ENCODE data around the gene ZNF845. TPM values are rescaled to one million over a fixed set of nuclear protein-coding genes. Genes with fewer than 3 reads are reported as not detected.

Gene ZNF845
- total RNA-seq (2012; rRNA removed), result 9.5 and 13.1 TPM in 2 replicates
- 0.79 and 1.2 TPM in 2 replicates for polyA plus RNA-seq (2012; rRNA removed)
- polyA plus RNA-seq (2012; cell fraction: cytosol; rRNA removed), result 0.14 TPM in 2 replicates
- 0.09 and 0.79 TPM in 2 replicates for polyA plus RNA-seq (2012; cell fraction: nucleus; rRNA removed; ENCODE audit: low replicate concordance)
- percentile 55 among the genes with signal in this experiment for Bru-seq, nascent RNA
- percentile 52 among the genes with signal in this experiment for BruChase-seq, experiment 1, labeled RNA remaining after a 6-hour chase
- percentile 50 among the genes with signal in this experiment for BruChase-seq, experiment 2, labeled RNA remaining after a 2-hour chase
- long read RNA-seq, full-length matches to known transcripts, result 9 of 11 reads
- long read RNA-seq, partial matches to known transcripts, result 0 of 11 reads
- long read RNA-seq, other reads (novel, unspliced or antisense), result 2 of 11 reads

DNA sequence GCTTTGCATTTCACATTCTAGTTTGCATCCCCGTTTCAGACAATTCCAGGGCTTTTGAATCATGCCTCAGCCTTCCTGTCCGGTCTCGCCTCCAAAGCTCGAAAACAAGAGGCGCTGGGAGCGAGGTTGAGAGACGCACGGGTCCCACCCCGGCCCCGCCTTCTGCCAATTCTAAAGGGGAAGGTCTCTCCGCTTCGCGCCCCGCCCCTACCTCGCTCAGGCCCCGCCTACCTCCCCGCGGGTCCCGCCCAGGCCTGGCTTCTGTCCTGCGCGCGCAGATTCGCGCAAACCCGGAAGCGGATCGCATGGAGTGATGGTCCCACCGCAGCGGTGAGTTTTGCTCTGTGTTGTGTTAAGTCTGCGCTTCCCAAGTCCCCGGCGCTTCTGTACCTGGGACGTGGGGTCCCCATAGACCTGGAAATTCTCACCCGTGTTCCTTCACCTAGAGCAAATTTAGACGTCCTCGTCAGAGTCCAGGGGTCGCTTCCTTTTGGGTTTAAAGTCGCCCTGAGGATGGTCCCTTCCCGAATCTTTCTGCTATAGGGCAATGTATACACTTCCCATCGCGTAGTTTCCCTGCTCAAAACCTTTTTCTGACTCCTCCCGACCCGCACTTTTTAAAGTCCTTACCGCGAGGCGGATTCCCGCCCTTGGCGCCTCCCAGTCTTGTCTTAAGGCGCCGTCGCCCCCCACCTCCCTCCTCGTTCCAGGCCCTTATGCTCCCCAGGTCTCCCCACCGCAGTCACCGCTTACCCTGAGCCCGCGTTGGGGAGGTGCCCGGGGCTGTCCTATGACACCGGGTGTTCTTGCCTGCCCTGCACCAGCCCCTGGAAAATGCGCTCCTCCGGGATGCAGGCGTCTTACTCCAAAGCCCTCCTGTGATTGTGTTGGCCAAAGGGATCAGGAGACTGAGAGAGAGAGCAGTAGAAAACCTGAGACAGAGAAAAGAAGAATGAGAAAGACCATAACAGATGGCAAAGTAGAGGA, at the start of gene ZNF845:
Gene ZNF845 (plus strand): TSS at position 287 of the 987 bp plus-strand sequence. CDS start 7,559 bp downstream, outside the sequence.
- dilution Hi-C loops (cut with HindIII; ENCODE audit: low sequenced_read_pairs, unreplicated experiment), result no loop called here
- peak within 1 kb of the TSS; percentile 70 for H2AK9ac ChIP-seq (replicated peaks; ENCODE audit: low read depth, low read length, poor library complexity)
- ATAC-seq (ENCODE audit: low read depth) (peak; percentile 100), DNase-seq (peak; percentile 89)
- H3K23ac ChIP-seq (ENCODE audit: low read depth, low read length), result peak within 1 kb of the TSS; percentile 59
- H3K14ac ChIP-seq (replicated peaks; ENCODE audit: low read depth, low read length), result peak within 1 kb of the TSS; percentile 83
- BruUV-seq (replicated peaks), result no TSS peak
- H3K56ac ChIP-seq (ENCODE audit: extremely low read depth, insufficient read depth, low read length), result peak within 1 kb of the TSS; percentile 57; the same call in 1 of the 2 replicates
- peak within 1 kb of the TSS; percentile 22 to 90; a peak in 3 of 4 replicates for H4K8ac ChIP-seq (ENCODE audit: low read depth in 2 of 2, low read length in 2 of 2)
- H2BK120ac ChIP-seq (ENCODE audit: low read depth, low read length), result no peak within 1 kb of the TSS
- H2BK20ac ChIP-seq (ENCODE audit: low read depth, low read length), result no peak within 1 kb of the TSS
- H3K9ac ChIP-seq (ENCODE audit: low read depth, low read length), result peak within 1 kb of the TSS; percentile 79
- peak within 1 kb of the TSS; percentile 46 for H2BK5ac ChIP-seq (ENCODE audit: low read depth, low read length, poor library complexity, severe bottlenecking)
- ChIA-PET CTCF (interaction anchor here (0.6 kb wide), 1 partner anchor 72 kb away, joined by 3 read pairs; no protein-coding TSS in a partner anchor), POLR2A (ENCODE audit: unreplicated experiment) (no interaction called here)
- no peak within 1 kb of the TSS for H2BK15ac ChIP-seq (ENCODE audit: low read depth, low read length)
- no peaks in the 10 kb centered on the region for H3K9me1 ChIP-seq (ENCODE audit: insufficient read depth, low read length)
- peak within 1 kb of the TSS; percentile 46; the same call in 1 of the 2 replicates for H4K5ac ChIP-seq (ENCODE audit: low read depth, low read length)
- peak within 1 kb of the TSS; percentile 69 for H3K4me3 ChIP-seq (ENCODE audit: insufficient read depth, low read depth, low read length)
- H3K27me3 ChIP-seq (ENCODE audit: control insufficient read depth, insufficient read depth, low read length), result no peaks in the 10 kb centered on the region
- H3K79me1 ChIP-seq (ENCODE audit: low read depth in 1 of 2, low read length in 2 of 2), result peaks cover 8 to 12% of the 10 kb centered on the region in 2 experiments; a peak in 3 of 4 replicates
- peak within 1 kb of the TSS; percentile 97 for H2AFZ ChIP-seq (replicated peaks; ENCODE audit: low read length, poor library complexity)
- peaks cover 4% of the 10 kb centered on the region for H3K36me3 ChIP-seq (ENCODE audit: control insufficient read depth, insufficient read depth, low read length)
- H4K91ac ChIP-seq (ENCODE audit: insufficient read depth, low read depth, low read length), result peak within 1 kb of the TSS; percentile 44; the same call in 1 of the 2 replicates
- no peak within 1 kb of the TSS for H3K18ac ChIP-seq (ENCODE audit: low read depth, low read length)
- peak within 1 kb of the TSS; percentile 46 for H3K4ac ChIP-seq (ENCODE audit: low read depth, low read length)
- in situ Hi-C loops (cut with MboI; ENCODE audit: low sequenced_read_pairs), result no loop called here
- peaks cover 4% of the 10 kb centered on the region; the same call in 1 of the 2 replicates for H3K9me3 ChIP-seq (ENCODE audit: control insufficient read depth, insufficient read depth, low read length)
- 1% methylated on average over 26 of the region's 61 CpGs; no CpG with 5 or more reads in 1 of the 2 experiments for whole genome bisulfite sequencing, 2 experiments (ENCODE audit: extremely low coverage in 2 of 2, insufficient read length in 1 of 2)
- H2AK5ac ChIP-seq (ENCODE audit: low read depth, low read length), result no peak within 1 kb of the TSS
- H3K27ac ChIP-seq (ENCODE audit: insufficient read depth, low read length), result peak within 1 kb of the TSS; percentile 62
- intact Hi-C loops (cut with micrococcal nuclease), result loop anchor here (2.0 to 10.0 kb wide), 3 partner anchors 79 to 761 kb away; partner anchors contain the start of gene ZNF677
- H4K20me1 ChIP-seq (ENCODE audit: insufficient read depth, low read length), result no peaks in the 10 kb centered on the region
- H3K4me2 ChIP-seq (ENCODE audit: low read depth, low read length), result peak within 1 kb of the TSS; percentile 92
- TF ChIP-seq MXI1 (IDR thresholded peaks at IDR 0.05; ENCODE audit: borderline replicate concordance, low read depth, low read length) (0 out of 2 replicates have a peak, but pooled peaks have one; percentile 7), MAZ (IDR thresholded peaks at IDR 0.05; ENCODE audit: borderline replicate concordance, low read depth, low read length) (peak; percentile 65; the same call in 1 of the 2 replicates), RCOR1 (IDR thresholded peaks at IDR 0.05; ENCODE audit: insufficient replicate concordance, low read length) (no peak), POLR2A (IDR thresholded peaks at IDR 0.05; ENCODE audit: low read depth, low read length) (peak; percentile 53; the same call in 1 of the 2 replicates)
- peaks cover 1% of the 10 kb centered on the region; the same call in 1 of the 2 replicates for H3K4me1 ChIP-seq (ENCODE audit: control insufficient read depth, insufficient read depth, low read length)
